Retinal pigment epithelial cell (primary cell): ENCODE results near the gene AP3S2.
"Not testable (repeated sequence)": the region's sequence is repeated elsewhere in the genome, so short reads cannot be mapped to it uniquely, and the experiment has no call there.

Experiments
- DNase-seq: peaks from one replicate; pipeline ENCODE4 v3.0.0-alpha.2; 2010; ENCODE audit warnings: low read depth
- H3K4me3 ChIP-seq: 2 replicates; pipeline ENCODE4 v1.5.1; 2011; ENCODE audit warnings: mild to moderate bottlenecking, low read length, control low read depth, moderate library complexity
- CTCF ChIP-seq: conservative IDR thresholded peaks from 2 replicates; pipeline ENCODE4 v1.5.1; 2011; ENCODE audit warnings: low read depth, low read length, control low read depth, inconsistent platforms

The AP3S2 gene

DNA sequence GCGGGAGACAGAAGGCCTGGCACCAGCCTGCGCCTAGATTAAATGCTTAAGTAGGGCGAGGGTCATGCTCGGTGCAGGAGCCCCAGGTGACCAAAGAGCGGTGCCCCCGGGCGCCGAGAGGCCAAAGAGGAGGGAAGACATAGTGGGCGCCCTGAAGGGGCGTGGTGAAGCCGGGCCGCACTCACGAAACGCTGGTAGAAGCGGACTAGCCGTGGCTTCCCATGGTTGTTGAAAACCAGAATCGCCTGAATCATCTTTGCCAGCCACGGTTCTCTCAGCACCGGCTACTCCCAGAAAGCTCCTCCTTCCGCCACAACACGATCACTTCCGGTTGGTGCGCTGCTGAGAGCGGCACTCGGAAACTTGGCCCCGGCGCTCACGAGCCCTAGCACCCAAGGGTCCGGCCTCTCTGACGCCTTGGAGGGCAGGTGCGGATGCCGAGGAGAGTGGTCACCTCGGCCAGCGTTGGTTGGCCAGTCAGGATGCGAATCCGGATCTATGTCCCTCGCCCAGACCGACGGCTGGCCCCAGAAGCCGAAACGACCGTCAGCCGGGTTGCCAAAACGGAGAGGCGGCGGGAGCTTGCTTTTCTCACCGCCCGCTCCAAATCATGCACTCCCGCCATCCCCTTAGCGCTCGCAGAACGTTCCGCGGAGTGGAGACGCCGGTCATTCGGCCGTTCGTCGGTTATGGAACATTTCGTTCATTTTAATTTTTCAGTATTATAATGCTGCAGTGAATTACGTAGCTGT is at the start of gene AP3S2:
AP3S2 (minus strand) TSS at position 299 of the 752 bp plus-strand sequence; CDS start at position 254, 45 bp downstream.
- no peak for TF ChIP-seq CTCF
- H3K4me3 ChIP-seq, result peak within 1 kb of the TSS; percentile 77
- DNase-seq, result peak; percentile 87

DNA sequence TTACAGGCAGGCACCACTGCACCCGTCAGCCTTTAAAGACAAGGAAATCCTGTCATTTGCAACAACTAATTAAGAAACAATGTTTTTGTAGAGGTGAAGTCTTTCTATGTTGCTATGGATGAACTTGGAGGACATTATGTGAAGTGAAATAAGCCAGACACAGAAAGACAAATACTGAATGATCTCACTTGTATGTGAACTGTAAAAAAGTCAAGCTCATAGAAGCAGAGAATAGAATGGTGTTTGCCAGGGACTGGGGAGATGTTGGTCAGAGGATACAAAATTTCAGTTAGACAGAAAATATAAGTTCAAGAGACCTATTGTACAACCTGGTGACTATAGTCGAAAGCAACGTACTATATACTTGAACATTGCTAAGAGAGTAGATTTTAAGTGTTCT is 46.1 kb upstream of the AP3S2 start:
- no peak overlapping the region for H3K4me3 ChIP-seq
- DNase-seq, result no peak
- no peak for TF ChIP-seq CTCF

DNA sequence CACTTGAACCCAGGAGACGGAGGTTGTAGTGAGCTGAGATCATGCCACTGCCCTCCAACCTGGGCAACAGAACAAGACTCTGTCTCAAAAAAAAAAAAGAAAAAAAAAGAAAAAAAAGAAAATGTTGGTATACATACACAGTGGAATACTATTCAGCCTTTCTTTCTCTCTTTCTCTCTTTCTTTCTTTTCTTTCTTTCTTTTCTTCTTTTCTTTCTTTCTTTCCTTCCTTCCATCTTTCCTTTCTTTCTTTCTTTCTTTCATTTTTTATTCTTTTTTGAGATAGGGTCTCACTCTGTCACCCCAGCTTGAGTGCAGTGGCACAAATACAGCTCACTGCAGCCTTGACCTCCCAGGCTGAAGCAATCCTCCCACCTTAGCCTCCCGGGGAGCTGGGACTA is 45.6 kb upstream of the AP3S2 start:
- not testable (repeated sequence) for H3K4me3 ChIP-seq, DNase-seq

DNA sequence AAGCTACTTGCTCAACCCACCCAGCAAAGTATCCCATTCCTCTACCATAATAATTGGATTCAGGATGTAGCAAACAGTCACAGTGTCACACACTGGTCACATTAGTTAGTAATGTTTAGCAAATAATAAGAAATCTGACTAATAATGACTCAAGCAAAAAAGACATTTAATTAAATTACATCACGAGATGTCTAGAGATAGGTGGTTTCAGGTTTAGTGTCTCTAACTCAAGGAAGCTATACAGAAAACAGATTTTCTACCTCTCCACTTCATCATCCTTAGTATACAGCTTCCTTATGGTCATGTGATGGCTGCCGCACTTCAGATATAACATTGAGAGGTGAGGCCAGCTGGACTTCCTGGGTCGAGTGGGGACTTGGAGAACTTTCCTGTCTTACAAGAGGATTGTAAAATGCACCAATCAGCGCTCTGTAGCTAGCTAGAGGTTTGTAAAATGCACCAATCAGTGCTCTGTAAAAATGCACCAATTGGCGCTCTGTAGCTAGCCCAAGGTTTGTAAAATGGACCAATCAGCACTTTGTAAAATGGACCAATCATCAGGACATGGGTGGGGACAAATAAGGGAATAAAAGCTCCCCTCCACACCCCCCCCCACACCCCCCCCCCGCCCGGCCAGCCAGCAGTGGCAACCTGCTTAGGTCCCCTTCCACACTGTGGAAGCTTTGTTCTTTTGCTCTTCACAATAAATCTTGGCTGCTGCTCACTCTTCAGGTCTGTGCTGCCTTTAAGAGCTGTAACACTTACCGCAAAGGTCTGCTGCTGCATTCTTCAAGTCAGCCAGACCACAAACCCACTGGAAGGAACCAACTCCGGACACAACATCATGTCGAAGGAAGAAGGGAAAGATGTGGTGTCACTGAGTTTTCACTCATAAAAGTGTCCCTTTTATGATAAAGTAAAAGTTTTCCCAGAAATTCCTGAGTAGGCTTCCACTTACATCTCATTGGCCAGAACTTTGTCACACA is 43.9 kb upstream of the AP3S2 start:
- TF ChIP-seq CTCF, result no peak
- H3K4me3 ChIP-seq, result no peak overlapping the region
- DNase-seq, result no peak

DNA sequence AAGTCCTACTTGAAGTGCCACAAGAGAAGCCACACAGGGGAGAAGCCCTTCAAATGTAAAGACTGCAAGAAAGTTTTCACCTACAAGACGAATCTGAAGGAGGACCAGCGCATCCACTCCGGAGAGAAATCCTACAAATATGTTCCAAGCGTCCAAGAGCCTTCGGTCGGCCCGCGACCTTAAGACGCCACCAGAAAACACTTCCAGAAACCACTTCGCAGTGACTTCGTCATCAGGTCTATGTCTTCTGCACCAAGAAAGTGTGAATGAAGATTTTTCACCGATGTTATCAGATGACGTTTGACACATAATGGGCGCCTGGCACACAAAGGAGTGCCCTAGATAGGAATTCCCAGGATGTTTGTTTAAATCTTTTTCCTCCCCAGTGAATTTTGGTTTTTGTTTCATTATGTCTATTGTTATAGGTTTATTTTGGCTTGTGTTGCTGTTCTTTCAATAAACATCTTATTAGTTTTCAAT is 43.0 kb upstream of the AP3S2 start:
- H3K4me3 ChIP-seq, result no peak overlapping the region
- TF ChIP-seq CTCF, result no peak
- DNase-seq, result no peak

- TF ChIP-seq CTCF, result no peak
- H3K4me3 ChIP-seq, result no peak overlapping the region
- DNase-seq, result no peak
These were observed 42.4 kb upstream of the AP3S2 start for GRCh38 chr15:89936051-89936785.

DNA sequence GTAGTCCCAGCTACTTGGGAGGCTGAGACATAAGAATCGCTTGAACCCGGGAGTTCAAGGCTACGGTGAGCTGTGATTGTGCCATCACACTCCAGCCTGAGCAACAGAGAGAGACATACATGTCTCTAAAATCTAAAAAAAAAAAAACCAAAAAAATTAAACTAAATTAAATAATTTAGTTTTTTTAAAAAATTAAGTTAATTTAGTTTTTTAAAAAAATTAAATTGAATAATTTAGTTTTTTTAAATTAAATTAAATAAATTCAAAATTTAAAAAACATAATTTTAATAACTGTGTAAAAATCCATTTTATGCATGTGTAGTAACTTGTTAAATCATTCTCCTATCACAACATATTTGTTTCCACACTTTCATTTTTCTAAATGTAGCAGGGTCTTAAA is 39.1 kb upstream of the AP3S2 start:
- DNase-seq, result no peak
- no peak overlapping the region for H3K4me3 ChIP-seq
- TF ChIP-seq CTCF, result no peak
